HG02798 (cell line): ENCODE data around the gene EMILIN3.

Experiments
- ATAC-seq: cut with Tn5 transposase; IDR thresholded peaks from one replicate; pipeline ENCODE4 v1.9.1; 2021; ENCODE audit warnings: mild to moderate bottlenecking; ENCODE audit not compliant: unreplicated experiment, poor library complexity

The EMILIN3 gene

GRCh38 chr20:41364967-41365765, 1.5 kb downstream of the EMILIN3 start:
- ATAC-seq = no peak

- no peak for ATAC-seq
Observed at GRCh38 chr20:41364236-41364855, 2.3 kb downstream of the EMILIN3 start.

- no peak for ATAC-seq
Observed at GRCh38 chr20:41363601-41364000, 3.0 kb downstream of the EMILIN3 start.

- ATAC-seq = no peak
Observed at GRCh38 chr20:41362748-41363140, 3.9 kb downstream of the EMILIN3 start.

- ATAC-seq = no peak
Observed at GRCh38 chr20:41361757-41362747, 4.6 kb downstream of the EMILIN3 start.

- no peak for ATAC-seq
Observed at GRCh38 chr20:41360831-41361756, 5.5 kb downstream of the EMILIN3 start.

GRCh38 chr20:41359541-41360011, 7.0 kb downstream of the EMILIN3 start:
- ATAC-seq = no peak

- ATAC-seq = no peak
Observed at GRCh38 chr20:41358717-41359116, 7.9 kb downstream of the EMILIN3 start.

- ATAC-seq = no peak
Observed at GRCh38 chr20:41358230-41358629, 8.4 kb downstream of the EMILIN3 start.

- no peak for ATAC-seq
Observed at GRCh38 chr20:41357424-41358163, 9.0 kb downstream of the EMILIN3 start.

GRCh38 chr20:41356951-41357350, 9.7 kb downstream of the EMILIN3 start:
- no peak for ATAC-seq

GRCh38 chr20:41355598-41356203, 10.9 kb downstream of the EMILIN3 start:
- no peak for ATAC-seq

- ATAC-seq = no peak
Observed at GRCh38 chr20:41355192-41355591, 11.4 kb downstream of the EMILIN3 start.

GRCh38 chr20:41353530-41353929, 13.1 kb downstream of the EMILIN3 start:
- ATAC-seq = no peak

- ATAC-seq = no peak
Observed at GRCh38 chr20:41352666-41353065, 14.0 kb downstream of the EMILIN3 start.

- ATAC-seq = no peak
Observed at GRCh38 chr20:41352106-41352505, 14.5 kb downstream of the EMILIN3 start.

GRCh38 chr20:41350408-41350962, 16.1 kb downstream of the EMILIN3 start:
- no peak for ATAC-seq

- no peak for ATAC-seq
Observed at GRCh38 chr20:41349943-41350342, 16.7 kb downstream of the EMILIN3 start.
